ENCODE measurements around the gene ARHGAP44. TPM values are rescaled to one million over a fixed set of nuclear protein-coding genes. Genes with fewer than 3 reads are reported as not detected.

ARHGAP44 gene
- polyA plus RNA-seq, 1 donor from 2014 or later = 5.9 TPM

- Histone ChIP-seq H4K20me1 (ENCODE audit: insufficient read depth) (no peaks in the 10 kb centered on the region), H3K27me3 (ENCODE audit: insufficient read depth, low read depth, low read length) (no peaks in the 10 kb centered on the region), H3K36me3 (ENCODE audit: insufficient read depth, low read length) (no peaks in the 10 kb centered on the region), H3K9me2 (ENCODE audit: insufficient read depth, low read length) (no peaks in the 10 kb centered on the region), H3K4me3 (ENCODE audit: low read length) (no peak overlapping the region), H3K4me2 (ENCODE audit: low read length) (no peak overlapping the region), H3F3A (ENCODE audit: insufficient read depth, low read length, poor library complexity, severe bottlenecking) (no peaks in the 10 kb centered on the region), H3K27ac (ENCODE audit: low read length) (no peak overlapping the region), H2AFZ (ENCODE audit: low read depth, low read length) (no peak overlapping the region), H3K9ac (ENCODE audit: low read length) (no peak overlapping the region), H3K79me2 (replicated peaks; ENCODE audit: insufficient read depth, low read length) (no peaks in the 10 kb centered on the region), H3K9me3 (ENCODE audit: low read length) (no peaks in the 10 kb centered on the region)
- TF ChIP-seq CTCF (IDR thresholded peaks at IDR 0.05; ENCODE audit: poor library complexity, severe bottlenecking) (no peak), POLR2AphosphoS5 (IDR thresholded peaks at IDR 0.05) (no peak), EP300 (conservative IDR thresholded peaks at IDR 0.05; ENCODE audit: poor library complexity, severe bottlenecking) (no peak), REST (IDR thresholded peaks at IDR 0.05; ENCODE audit: borderline replicate concordance) (no peak), MXI1 (conservative IDR thresholded peaks at IDR 0.05; ENCODE audit: poor library complexity, severe bottlenecking) (no peak), SMC3 (conservative IDR thresholded peaks at IDR 0.05; ENCODE audit: poor library complexity) (no peak), EZH2 (IDR thresholded peaks at IDR 0.05; ENCODE audit: borderline replicate concordance, insufficient read depth, low read length, poor library complexity, severe bottlenecking) (no peak), RAD21 (conservative IDR thresholded peaks at IDR 0.05) (no peak), TAF1 (IDR thresholded peaks at IDR 0.05; ENCODE audit: low read depth) (no peak)
These were observed 25.4 kb downstream of the ARHGAP44 start for GRCh38 chr17:12814718-12815117.

- Histone ChIP-seq H4K20me1 (ENCODE audit: insufficient read depth) (no peaks in the 10 kb centered on the region), H3K4me3 (ENCODE audit: low read length) (no peak overlapping the region), H3K27me3 (ENCODE audit: insufficient read depth, low read depth, low read length) (no peaks in the 10 kb centered on the region), H3K4me2 (ENCODE audit: low read length) (no peak overlapping the region), H3K9ac (ENCODE audit: low read length) (no peak overlapping the region), H3K9me2 (ENCODE audit: insufficient read depth, low read length) (no peaks in the 10 kb centered on the region), H3K36me3 (ENCODE audit: insufficient read depth, low read length) (no peaks in the 10 kb centered on the region), H2AFZ (ENCODE audit: low read depth, low read length) (no peak overlapping the region), H3K79me2 (replicated peaks; ENCODE audit: insufficient read depth, low read length) (no peaks in the 10 kb centered on the region), H3K27ac (ENCODE audit: low read length) (no peak overlapping the region), H3F3A (ENCODE audit: insufficient read depth, low read length, poor library complexity, severe bottlenecking) (no peaks in the 10 kb centered on the region), H3K9me3 (ENCODE audit: low read length) (no peaks in the 10 kb centered on the region)
- TF ChIP-seq EZH2 (IDR thresholded peaks at IDR 0.05; ENCODE audit: borderline replicate concordance, insufficient read depth, low read length, poor library complexity, severe bottlenecking) (no peak), EP300 (conservative IDR thresholded peaks at IDR 0.05; ENCODE audit: poor library complexity, severe bottlenecking) (no peak), POLR2AphosphoS5 (IDR thresholded peaks at IDR 0.05) (no peak), MXI1 (conservative IDR thresholded peaks at IDR 0.05; ENCODE audit: poor library complexity, severe bottlenecking) (no peak), REST (IDR thresholded peaks at IDR 0.05; ENCODE audit: borderline replicate concordance) (no peak), RAD21 (conservative IDR thresholded peaks at IDR 0.05) (no peak), SMC3 (conservative IDR thresholded peaks at IDR 0.05; ENCODE audit: poor library complexity) (no peak), CTCF (IDR thresholded peaks at IDR 0.05; ENCODE audit: poor library complexity, severe bottlenecking) (no peak), TAF1 (IDR thresholded peaks at IDR 0.05; ENCODE audit: low read depth) (no peak)
These were observed 26.4 kb downstream of the ARHGAP44 start for GRCh38 chr17:12815642-12816141.
